ENCODE data around the gene CDCA8. TPM values are rescaled to one million over a fixed set of nuclear protein-coding genes. Genes with fewer than 3 reads are reported as not detected.

The CDCA8 gene
- polyA plus RNA-seq, 1 experiment = 28.2 TPM

DNA sequence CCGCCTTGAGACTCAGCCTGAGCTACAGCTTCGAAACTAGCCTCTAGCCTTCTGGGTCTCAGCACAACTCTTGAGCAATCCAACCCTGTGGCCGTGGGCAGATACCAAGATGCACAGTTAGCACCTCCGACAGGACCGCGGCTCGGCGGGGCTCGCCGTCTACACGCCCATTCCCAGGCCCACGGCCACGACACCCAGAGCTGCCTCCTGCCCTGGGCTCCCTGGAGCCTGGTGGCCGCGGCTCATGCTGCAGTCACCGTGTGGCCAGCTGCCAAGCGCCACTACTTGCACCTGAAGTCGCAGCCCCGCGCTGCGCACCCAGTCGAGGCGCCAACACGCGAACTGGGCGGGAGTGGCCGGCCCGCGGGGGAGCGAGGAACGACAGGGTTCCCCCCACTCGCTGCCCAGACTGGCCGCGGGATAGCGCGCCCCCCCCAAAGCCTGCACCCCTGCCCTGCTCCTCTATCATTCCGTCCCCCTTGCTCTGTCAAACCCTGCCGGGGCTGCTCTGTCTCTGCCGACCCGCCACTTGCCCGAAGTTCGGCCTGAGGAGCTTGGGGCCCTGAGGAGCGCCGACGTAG is 729 bp upstream of the CDCA8 start:
- H3K4me3 ChIP-seq (ENCODE audit: low read depth, low read length) = peak overlapping the region; percentile 82
- DNase-seq (ENCODE audit: low read depth) = no peak
- TF ChIP-seq, protein P1, sequence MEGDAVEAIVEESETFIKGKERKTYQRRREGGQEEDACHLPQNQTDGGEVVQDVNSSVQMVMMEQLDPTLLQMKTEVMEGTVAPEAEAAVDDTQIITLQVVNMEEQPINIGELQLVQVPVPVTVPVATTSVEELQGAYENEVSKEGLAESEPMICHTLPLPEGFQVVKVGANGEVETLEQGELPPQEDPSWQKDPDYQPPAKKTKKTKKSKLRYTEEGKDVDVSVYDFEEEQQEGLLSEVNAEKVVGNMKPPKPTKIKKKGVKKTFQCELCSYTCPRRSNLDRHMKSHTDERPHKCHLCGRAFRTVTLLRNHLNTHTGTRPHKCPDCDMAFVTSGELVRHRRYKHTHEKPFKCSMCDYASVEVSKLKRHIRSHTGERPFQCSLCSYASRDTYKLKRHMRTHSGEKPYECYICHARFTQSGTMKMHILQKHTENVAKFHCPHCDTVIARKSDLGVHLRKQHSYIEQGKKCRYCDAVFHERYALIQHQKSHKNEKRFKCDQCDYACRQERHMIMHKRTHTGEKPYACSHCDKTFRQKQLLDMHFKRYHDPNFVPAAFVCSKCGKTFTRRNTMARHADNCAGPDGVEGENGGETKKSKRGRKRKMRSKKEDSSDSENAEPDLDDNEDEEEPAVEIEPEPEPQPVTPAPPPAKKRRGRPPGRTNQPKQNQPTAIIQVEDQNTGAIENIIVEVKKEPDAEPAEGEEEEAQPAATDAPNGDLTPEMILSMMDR (IDR thresholded peaks at IDR 0.05; ENCODE audit: insufficient read depth, low read depth, low read length) = no peak
- no peaks in the 10 kb centered on the region for H3K27me3 ChIP-seq (ENCODE audit: control insufficient read depth, insufficient read depth, low read length)
- ChIA-PET POLR2A (no interaction called here), CTCF (interaction anchor here (0.7 to 18.5 kb wide), 10 partner anchors 9 to 220 kb away, joined by 3 to 214 read pairs (median 4); partner anchors contain the start of genes DNALI1, MEAF6 and YRDC)
- H3K36me3 ChIP-seq (ENCODE audit: control insufficient read depth, insufficient read depth, low read length) = peaks cover 2% of the 10 kb centered on the region; the same call in 1 of the 2 replicates

DNA sequence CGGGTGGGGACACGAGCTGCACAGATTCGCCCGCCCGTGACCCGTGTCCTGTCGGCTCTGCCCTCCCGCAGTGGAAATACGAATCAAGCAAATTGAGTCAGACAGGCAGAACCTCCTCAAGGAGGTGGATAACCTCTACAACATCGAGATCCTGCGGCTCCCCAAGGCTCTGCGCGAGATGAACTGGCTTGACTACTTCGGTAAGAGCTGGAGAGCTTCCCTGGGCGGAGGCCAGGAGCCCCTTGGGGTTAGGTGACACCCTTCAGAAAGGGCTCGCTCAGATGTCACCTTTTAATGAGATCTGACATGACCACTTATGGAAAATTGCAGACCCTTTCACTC is 489 bp downstream of the CDCA8 start:
- Histone ChIP-seq H3K4me3 (ENCODE audit: low read depth, low read length) (peak overlapping the region; percentile 82), H3K27me3 (ENCODE audit: control insufficient read depth, insufficient read depth, low read length) (no peaks in the 10 kb centered on the region), H3K36me3 (ENCODE audit: control insufficient read depth, insufficient read depth, low read length) (peaks cover under 1% of the 10 kb centered on the region; the same call in 1 of the 2 replicates)
- TF ChIP-seq, protein P1 (IDR thresholded peaks at IDR 0.05; ENCODE audit: insufficient read depth, low read depth, low read length) = no peak
- ChIA-PET CTCF (no interaction called here), POLR2A (no interaction called here)
- DNase-seq (ENCODE audit: low read depth) = no peak

- ChIA-PET POLR2A (no interaction called here), CTCF (interaction anchor here (1.0 kb wide), 1 partner anchor 14 kb away, joined by 7 read pairs; no protein-coding TSS in a partner anchor)
- no peak overlapping the region for H3K4me3 ChIP-seq (ENCODE audit: low read depth, low read length)
- TF ChIP-seq, protein P1 (IDR thresholded peaks at IDR 0.05; ENCODE audit: insufficient read depth, low read depth, low read length) = no peak
- DNase-seq (ENCODE audit: low read depth) = no peak
- H3K36me3 ChIP-seq (ENCODE audit: control insufficient read depth, insufficient read depth, low read length) = peaks cover 2% of the 10 kb centered on the region; the same call in 1 of the 2 replicates
- no peaks in the 10 kb centered on the region for H3K27me3 ChIP-seq (ENCODE audit: control insufficient read depth, insufficient read depth, low read length)
Observed at GRCh38 chr1:37697090-37697489, 4.8 kb downstream of the CDCA8 start.

GRCh38 chr1:37697737-37698136 is 5.4 kb downstream of the CDCA8 start:
- H3K27me3 ChIP-seq (ENCODE audit: control insufficient read depth, insufficient read depth, low read length) = no peaks in the 10 kb centered on the region
- H3K36me3 ChIP-seq (ENCODE audit: control insufficient read depth, insufficient read depth, low read length) = peaks cover 2% of the 10 kb centered on the region; the same call in 1 of the 2 replicates
- no peak for DNase-seq (ENCODE audit: low read depth)
- ChIA-PET CTCF (interaction anchor here (0.6 kb wide), 1 partner anchor 163 kb away, joined by 3 read pairs; no protein-coding TSS in a partner anchor), POLR2A (no interaction called here)
- no peak overlapping the region for H3K4me3 ChIP-seq (ENCODE audit: low read depth, low read length)
- TF ChIP-seq, protein P1 (IDR thresholded peaks at IDR 0.05; ENCODE audit: insufficient read depth, low read depth, low read length) = no peak

DNA sequence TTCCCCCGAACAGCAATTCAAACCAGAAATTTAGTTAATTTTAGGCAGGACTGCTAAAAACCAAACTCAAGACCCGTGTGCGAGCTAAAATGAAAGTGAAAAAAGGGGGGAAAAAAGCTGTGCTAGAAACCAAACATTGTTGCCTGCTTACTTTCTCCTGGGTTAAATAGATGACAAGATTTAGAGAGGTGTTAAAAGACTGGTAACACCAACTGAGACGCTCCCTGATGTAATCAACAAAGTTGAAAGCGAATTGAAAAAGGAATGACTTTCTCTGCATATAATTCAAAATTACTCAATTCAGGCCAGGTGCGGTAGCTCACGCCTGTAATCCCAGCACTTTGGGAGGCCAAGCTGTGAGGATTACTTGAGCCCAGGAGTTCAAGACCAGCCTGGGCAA is 6.8 kb downstream of the CDCA8 start:
- Histone ChIP-seq H3K4me3 (ENCODE audit: low read depth, low read length) (no peak overlapping the region), H3K27me3 (ENCODE audit: control insufficient read depth, insufficient read depth, low read length) (no peaks in the 10 kb centered on the region), H3K36me3 (ENCODE audit: control insufficient read depth, insufficient read depth, low read length) (peaks cover 4% of the 10 kb centered on the region)
- TF ChIP-seq, protein P1 (IDR thresholded peaks at IDR 0.05; ENCODE audit: insufficient read depth, low read depth, low read length) = no peak
- POLR2A ChIA-PET = no interaction called here
- CTCF ChIA-PET = no interaction called here
- no peak for DNase-seq (ENCODE audit: low read depth)

Measured in BJ (cell line).